ENCODE measurements around the gene NR2F1-AS1.
"Not testable (repeated sequence)": the region's sequence is repeated elsewhere in the genome, so short reads cannot be mapped to it uniquely, and the experiment has no call there.

NR2F1-AS1 gene

DNA sequence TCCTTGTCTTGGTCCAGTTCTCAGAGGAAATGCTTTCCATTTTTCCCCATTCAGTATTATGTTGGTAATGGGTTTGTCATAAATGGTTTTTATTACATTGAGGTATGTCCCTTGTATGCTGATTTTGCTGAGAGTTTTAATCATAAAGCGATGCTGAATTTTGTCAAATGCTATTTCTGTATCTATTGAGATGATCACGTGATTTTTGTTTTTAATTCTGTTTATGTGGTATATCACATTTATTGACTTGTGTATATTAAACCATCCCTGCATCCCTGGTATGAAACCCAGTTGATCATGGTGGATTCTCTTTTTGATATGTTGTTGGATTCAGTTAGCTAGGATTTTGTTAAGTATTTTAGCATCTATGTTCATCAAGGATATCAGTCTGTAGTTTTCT, 189.8 kb downstream of the NR2F1-AS1 start:
- not testable (repeated sequence) for DNase-seq (ENCODE audit: low read depth in 2 of 2, low spot score in 1 of 2)

DNA sequence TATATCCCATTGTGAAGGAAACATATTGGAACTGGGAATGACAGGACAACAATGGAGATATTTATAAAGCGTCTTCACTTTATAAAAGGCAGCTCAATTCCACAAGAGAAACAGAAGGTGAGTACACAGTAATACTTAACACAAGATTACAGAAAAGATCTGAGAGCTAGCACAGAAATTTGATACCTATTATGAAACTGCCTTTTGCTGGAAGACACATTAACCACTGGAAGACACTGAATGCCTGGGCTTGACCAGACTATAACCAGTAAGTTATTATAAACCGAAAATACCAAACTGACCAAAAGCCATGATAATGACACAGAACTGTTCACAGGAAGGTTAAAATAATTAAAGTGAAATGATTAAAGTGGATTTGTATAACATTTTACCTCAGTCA, 195.4 kb downstream of the NR2F1-AS1 start:
- no peak for DNase-seq (ENCODE audit: low read depth in 2 of 2, low spot score in 1 of 2)

DNA sequence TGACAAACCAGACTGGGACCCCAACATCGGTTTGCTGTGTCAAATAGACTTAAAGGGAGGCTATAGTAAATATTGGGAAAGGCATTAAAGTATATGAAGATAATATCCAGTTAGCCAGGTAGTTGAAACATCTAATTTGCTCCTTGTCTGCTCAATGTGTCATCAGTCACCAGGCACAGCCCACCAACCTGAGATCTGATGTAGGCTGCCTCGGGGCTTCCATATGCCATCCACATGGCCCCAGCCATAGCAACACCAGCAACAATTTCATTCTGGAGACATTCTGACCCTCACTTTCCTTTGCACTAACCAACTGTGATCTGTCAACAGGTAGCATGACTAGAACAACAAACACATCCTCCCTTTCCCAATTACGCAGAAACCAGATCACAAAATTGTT, 196.0 kb downstream of the NR2F1-AS1 start:
- no peak for DNase-seq (ENCODE audit: low read depth in 2 of 2, low spot score in 1 of 2)

DNA sequence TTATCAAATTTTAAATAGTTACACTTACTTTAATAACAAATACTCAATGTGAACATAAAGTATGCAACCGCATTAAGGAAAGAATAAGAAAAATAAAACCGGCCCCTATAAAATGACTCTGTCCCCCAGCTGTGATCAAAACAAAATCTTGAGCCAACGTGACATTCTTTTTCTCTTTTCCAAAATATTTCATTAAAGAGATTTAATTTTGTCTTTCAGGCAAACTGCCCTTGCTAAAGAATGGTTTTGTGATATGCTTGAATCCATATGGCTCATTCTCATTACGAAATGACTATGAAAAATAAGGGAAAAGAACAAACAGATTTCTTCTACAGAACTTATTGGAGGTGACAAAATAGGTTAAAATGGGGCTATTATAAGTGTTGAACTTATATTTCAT, 197.0 kb downstream of the NR2F1-AS1 start:
- no peak for DNase-seq (ENCODE audit: low read depth in 2 of 2, low spot score in 1 of 2)

DNA sequence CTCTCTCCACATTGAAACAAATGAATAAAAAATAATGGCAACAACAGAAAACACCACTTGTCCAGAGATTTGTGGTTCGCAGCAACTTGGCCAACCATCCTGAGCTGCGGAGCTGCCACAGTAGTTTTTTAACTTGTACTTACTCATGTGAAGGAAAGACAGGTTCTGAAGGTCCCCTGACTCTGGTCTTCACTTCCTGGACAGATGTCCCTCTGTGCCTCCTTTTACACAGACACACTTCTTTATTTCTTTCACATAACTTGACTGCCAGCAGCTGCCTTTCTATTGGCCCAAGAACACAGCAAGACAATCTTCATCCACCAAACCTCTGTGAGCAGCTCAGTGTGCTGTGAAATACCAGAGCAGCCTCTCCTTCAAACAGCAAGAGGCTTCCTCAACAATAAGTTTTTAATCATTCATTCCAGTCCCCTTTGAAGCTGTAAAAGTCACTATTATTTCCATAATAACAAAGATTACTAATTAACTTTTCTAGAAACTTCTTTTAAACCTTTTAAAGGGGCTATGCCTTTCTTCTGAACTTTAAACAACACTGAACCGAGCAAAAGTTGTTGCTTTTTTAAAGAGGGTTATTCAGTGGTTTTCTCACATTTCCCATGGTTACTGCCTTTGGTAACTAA, 198.7 kb downstream of the NR2F1-AS1 start:
- no peak for DNase-seq (ENCODE audit: low read depth in 2 of 2, low spot score in 1 of 2)

DNA sequence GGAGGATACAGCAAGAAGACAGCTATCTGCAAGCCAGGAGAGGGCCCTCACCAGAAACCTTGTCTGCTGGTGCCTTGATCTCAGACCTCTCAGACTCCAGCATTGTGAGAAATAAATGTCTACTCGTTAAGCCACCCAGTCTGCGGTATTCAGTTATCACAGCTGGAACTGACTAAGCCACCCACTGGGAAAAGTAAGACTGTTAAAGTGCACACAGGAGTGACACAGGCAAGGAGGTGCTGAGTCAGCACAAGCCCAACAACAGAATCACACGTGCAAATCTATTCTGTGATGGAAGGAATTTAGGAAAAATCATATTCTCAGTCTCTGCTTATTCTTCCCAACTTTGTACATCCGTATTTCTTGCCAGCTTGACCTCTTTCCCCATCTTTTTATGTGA, 200.0 kb downstream of the NR2F1-AS1 start:
- DNase-seq (ENCODE audit: low read depth in 2 of 2, low spot score in 1 of 2) = no peak

DNA sequence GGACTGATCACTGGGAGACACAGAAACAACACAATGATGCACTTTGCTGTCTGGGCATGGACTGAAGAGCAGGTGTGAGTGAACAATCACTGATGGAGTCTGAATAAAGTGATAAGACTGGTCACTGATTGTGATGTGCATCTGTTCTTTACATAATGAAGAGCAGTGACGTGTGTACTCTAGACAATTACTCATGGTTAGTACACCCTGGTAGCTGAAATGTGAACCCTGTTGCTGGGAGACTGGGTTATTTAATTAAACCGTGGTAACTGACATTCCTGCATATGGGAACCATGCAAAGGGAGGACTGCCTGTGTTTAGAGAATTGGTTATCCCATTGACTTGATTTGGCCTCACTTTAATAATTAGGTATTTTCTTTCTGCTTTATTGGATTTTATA, 202.9 kb downstream of the NR2F1-AS1 start:
- DNase-seq (ENCODE audit: low read depth in 2 of 2, low spot score in 1 of 2) = no peak

DNA sequence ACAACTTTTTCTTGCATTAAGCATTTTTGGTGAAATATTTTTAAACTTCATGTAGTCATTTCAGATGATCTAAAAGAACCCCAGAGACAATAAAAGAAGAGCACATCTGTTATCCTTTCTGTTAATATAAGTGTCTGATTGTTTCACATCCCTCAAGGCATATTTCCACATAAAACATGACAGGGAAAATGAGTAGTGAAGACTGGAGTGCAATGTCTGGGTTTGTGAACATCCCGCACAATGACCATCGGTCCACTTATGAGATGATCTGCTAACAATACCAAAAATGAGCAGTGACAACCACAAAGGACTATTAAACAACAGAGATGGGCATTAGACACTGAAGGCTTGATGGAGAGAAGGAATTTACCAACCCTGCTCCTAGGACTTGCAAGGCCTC, 209.1 kb downstream of the NR2F1-AS1 start:
- DNase-seq (ENCODE audit: low read depth in 2 of 2, low spot score in 1 of 2) = no peak

DNA sequence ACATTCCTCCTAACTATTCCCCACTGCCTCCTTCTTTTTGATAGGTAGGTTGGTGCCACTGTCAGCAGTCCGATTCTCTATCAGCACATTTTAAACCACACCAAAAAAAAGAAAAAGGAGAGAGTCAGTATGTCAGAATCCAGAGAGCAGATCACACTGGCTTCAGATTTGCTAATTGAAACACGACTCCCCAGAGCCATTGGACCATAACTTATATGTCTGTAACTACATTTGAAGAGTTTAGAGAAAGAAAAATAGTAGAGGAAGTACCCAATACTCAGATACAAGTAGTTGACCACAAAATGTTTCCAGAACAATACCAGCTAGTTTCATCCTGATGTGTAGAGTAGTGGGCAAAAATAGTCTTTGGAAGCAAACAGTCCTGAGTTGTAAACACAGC, 216.6 kb downstream of the NR2F1-AS1 start:
- DNase-seq (ENCODE audit: low read depth in 2 of 2, low spot score in 1 of 2) = no peak

DNA sequence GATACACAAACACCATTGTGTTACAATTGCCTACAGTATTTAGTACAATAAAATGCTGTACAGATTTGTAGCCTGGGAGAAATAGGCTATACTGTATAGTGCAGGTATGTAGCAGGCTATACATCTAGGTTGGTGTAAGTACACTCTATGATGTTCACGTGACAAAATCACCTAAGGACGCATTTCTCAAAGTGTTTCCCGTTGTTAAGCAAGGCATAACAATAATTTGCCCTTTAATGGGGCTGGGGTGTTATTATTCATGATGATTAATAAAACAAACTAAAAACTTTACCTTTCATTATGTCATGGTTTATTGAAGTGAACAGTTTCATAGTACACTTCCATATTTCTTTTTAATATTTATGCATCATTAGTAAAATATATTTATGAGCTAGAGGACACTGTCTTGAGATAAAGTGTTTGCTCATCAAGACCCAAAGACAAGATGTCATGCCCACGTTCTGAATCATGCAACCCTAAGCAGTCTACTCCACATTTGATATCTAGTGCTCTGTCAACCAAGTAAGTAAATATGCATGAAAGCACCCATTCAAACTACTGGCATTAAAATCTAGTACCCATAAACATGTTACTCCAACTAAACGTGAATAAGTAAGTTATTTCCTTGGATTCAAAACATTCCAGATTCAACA, 220.5 kb downstream of the NR2F1-AS1 start:
- DNase-seq (ENCODE audit: low read depth in 2 of 2, low spot score in 1 of 2) = no peak

DNA sequence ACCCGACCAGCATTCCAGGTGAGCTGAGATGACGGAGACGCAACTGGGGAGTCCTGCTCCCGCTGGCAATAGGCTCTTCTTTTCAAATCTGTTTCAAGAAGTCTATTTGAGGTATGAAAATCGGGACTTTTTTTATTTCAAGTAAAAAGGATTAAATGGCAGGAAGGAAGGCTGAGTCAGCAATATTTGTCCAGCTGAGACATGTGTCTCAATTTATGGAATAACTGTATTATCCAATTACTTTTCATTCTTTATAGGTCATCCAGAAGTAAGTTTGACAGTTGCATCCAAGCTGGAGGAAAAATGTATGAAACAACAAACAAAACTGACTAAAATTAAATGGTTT, 221.1 kb downstream of the NR2F1-AS1 start:
- DNase-seq (ENCODE audit: low read depth in 2 of 2, low spot score in 1 of 2) = no peak
